GM18519 (cell line): ENCODE results near the gene SNRPN.
"Not testable (repeated sequence)": the region's sequence is repeated elsewhere in the genome, so short reads cannot be mapped to it uniquely, and the experiment has no call there.

Experiments used
- ATAC-seq: cut with Tn5 transposase; IDR thresholded peaks from one replicate; pipeline ENCODE4 v1.9.1; 2021; ENCODE audit warnings: mild to moderate bottlenecking, moderate library complexity; ENCODE audit not compliant: unreplicated experiment, low FRiP score

Gene SNRPN

DNA sequence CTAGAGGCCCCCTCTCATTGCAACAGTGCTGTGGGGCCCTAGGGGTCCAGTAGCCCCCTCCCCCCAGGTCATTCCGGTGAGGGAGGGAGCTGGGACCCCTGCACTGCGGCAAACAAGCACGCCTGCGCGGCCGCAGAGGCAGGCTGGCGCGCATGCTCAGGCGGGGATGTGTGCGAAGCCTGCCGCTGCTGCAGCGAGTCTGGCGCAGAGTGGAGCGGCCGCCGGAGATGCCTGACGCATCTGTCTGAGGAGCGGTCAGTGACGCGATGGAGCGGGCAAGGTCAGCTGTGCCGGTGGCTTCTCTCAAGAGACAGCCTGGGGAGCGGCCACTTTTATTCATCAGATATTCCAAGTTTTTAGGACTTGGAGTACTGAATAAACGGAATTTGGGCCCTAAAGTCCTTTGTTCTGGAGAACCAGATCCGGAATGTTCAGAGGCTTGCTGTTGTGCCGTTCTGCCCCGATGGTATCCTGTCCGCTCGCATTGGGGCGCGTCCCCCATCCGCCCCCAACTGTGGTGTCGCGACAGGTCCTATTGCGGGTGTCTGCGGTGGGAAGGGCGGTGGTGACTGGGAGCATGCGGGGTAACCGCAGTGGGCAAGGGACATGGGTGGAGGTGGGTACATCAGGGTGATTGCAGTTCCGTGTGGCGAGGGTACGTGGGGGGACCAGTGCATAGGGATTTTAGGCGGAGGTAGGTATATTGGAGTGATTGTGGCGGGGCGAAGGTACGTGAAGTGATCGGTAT lies at the start of gene SNRPN, which contains the start of gene SNURF:
Gene SNRPN (plus strand): TSS at position 205 of the 748 bp plus-strand sequence. CDS start 19,467 bp downstream, outside the sequence.
Gene SNURF (plus strand): TSS at position 205 of the 748 bp plus-strand sequence. CDS start 62 bp downstream, at position 267.
- no peak for ATAC-seq

DNA sequence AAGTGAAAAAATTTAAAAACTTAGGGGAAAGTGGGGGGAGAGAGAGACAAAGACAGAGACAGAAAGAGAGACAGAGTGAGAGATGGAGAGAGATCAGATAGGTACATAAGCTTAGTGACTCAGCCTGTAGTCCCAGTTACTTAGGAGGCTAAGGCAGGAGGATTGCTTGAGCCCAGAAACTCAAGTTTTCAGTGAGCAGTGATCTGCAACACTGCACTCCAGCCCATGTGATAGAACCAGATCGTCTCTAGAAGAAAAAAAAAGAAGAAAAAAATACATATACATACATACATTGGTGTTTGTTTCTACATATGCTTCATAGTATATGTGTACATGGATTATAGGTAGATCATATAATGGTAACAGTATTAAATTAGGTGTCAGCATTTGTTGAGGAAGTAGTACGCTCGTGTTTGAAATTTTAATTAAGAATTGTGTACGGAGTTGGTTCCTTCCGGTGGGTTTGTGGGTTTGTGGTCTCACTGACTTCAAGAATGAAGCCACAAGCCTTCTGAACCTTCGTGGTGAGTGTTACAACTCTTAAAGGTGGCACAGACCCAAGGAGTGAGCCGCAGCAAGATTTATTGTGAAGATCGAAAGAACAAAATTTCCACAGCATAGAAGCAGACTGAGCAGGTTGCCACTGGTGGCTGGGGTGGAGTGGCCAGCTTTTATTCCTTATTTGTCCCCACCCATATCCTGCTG lies 38.3 kb upstream of the SNRPN start:
- no peak for ATAC-seq

DNA sequence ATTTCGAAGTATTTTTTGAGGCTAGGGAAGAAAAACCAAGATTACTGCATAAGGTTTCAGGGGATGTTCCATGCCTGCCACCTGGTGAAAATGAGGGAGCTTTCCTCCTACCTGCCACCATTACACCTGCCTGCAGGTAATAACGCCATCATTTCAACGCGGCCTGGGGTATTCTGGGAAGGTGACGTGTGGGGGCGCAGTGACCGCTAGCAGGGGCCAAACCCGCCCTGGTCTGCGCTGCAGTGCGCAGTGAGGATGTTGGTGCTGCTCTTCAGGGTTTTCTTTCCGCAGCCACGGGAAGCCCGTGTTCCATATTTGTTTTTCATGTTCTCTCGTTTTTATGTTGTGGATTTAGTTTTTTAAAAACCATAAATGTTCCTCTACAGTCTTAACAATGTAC lies 37.4 kb upstream of the SNRPN start:
- no peak for ATAC-seq

DNA sequence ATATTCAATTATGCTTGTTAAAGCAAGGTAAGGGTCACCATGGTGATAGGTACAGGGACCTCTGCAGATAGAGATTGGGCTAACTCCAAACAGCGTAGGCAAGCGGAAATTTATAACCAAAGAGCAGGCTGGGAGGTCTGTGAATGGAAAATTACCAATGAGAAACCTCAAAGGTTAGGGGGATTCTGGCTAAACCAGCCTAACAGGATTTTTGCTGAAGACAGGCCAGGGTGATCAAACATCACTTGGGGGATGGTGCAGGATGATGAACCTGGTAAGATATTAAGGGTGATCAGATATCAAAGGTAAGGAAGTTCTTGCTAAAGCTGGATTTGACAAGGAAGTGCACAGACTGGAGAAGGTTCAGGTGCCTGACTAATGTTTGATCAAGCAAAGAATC lies 35.3 kb upstream of the SNRPN start:
- no peak for ATAC-seq

DNA sequence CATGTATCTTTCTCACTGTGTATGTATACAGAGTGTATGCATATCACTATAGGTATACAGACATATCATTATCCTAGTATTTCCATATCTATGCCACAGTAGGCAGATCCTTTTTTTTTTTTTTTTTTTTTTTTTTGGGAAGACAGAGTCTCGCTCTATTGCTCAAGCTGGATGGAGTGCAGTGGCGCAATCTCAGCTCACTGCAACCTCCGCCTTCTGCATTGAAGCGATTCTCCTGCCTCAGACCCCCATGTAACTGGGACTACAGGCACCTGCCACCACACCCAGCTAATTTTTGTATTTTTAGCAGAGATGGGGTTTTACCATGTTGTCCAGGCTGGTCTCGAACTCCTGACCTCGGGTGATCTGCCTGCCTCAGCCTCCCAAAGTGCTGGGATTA lies 32.0 kb upstream of the SNRPN start:
- not testable (repeated sequence) for ATAC-seq

GRCh38 chr15:24924153-24924552 lies 30.6 kb upstream of the SNRPN start:
- no peak for ATAC-seq

DNA sequence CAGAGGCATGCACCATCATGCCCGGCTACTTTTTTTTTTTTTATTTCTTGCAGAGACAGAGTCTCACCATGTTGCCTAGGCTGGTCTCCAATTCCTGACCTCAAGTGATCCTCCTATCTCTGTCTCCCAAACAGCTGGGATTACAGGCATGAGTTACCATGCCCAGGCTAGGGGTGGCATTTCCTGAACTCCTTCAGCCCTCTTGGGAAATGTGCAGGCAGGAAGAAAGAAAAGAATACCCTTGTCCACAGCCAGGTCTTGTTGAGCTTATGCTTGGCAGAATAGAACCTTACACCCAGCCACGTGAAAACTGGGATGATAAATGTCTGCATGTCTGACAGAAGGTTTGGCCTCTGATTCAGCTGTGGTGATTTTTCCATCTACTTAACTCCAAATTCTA lies 30.2 kb upstream of the SNRPN start:
- no peak for ATAC-seq

DNA sequence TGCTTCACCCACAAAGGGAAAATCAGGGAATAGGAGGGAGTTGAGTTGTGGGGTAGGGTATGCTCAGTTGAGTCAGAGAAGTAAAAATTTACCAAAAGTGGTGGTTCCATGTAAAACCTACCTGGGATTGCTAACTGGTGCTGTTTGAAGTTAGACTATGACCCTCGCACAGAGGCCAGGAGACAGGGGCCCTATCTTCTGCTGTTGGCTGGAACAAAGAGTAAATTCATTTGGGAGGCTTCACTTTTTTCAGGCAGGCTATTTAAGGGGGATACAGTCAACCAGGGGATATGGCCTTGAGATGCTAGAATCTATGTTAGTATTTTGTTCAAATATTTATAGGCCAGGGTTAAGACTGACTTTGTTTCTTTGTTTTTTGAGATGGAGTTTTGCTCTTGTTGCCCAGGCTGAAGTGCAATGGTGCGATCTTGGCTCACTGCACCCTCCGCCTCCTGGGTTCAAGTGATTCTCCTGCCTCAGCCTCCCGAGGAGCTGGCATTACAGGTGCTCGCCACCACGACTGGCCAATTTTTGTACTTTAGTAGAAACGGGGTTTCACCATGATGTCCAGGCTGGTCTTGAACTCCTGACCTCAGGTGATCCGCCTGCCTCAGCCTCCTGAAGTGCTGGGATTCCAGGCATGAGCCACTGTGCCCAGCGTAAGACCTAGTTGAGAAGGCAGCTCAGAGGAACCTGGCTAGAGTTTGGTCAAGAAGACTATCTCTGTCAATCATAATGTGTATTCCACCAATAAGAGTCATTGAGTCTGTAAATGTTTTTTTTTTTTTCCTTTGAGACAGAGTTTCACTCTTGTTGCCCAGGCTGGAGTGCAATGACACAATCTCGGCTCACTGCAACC lies 22.7 kb upstream of the SNRPN start:
- not testable (repeated sequence) for ATAC-seq

DNA sequence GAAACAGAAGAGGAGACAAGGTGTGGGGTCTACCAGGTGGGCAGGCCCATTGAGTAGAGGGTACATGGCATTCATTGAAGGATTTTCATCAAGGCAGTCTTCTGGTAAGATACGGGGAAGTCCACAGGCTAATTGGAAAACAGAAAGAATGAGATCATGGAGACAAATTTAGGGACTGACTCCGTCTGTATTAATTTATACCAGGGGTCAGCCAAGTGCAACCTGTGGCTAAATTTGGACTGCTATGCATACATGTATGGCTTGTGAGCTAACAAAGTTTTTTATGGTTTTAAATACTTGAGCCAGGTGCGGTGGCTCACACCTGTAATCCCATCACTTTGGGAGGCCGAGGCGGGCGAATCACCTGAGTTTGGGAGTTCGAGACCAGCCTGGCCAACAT lies 21.1 kb upstream of the SNRPN start:
- ATAC-seq, result no peak

DNA sequence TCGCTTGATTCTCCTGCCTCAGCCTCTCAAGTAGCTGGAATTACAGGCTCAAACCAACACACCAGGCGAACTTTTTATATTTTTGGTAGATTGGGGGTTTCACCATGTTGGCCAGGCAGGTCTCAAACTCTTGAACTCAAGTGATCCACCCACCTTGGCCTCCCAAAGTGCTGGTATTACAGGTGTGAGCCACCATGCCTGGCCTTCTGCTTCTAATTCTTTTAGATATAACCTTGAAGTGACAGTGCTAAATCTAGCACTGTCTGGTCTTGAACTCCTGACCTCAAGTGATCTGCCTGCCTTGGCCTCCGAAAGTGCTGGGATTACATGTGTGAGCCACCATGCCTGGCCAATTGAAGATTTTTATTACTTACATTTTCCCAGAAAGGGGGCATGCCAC lies 16.6 kb upstream of the SNRPN start:
- not testable (repeated sequence) for ATAC-seq

DNA sequence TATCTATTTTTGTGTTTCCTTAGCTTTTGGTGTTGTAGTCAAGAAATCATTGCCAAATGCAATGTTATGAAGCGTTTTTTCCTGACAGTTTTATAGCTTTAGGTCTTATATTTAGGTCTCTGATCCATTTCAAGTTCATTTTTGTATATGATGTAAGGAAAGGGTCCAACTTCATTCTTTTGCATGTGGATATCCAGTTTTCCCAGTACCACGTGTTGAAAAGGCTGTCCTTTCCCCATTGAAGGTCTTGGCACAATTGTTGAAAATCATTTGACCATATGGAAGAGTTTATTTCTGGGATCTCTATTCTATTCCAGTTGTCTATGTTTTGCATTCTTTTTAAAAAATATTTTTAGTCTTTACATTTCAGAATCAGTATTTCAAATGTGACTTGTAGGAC lies 14.6 kb upstream of the SNRPN start:
- no peak for ATAC-seq

- no peak for ATAC-seq
Measured at GRCh38 chr15:24943361-24943760, 11.4 kb upstream of the SNRPN start.

DNA sequence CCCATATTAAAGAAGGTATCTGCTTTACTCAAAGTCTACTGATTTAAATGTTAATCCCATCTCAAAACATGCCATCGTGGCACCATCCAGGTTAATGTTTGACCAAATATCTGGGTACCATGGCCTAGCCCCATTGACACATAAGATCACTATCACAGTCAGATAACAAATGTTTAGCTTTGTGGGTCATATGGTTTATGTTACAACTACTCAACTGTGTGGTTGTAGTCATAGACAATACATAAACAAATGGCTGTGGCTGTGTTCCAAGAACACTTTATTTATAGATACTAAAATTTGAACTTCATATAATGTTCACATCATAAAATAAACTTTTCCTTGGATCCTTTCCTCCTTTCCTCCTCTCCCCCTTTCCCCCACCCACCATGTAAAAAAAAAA lies 9.8 kb upstream of the SNRPN start:
- no peak for ATAC-seq

- no peak for ATAC-seq
Measured at GRCh38 chr15:24945711-24946110, 9.1 kb upstream of the SNRPN start.

GRCh38 chr15:24948495-24948894 lies 6.3 kb upstream of the SNRPN start:
- no peak for ATAC-seq

DNA sequence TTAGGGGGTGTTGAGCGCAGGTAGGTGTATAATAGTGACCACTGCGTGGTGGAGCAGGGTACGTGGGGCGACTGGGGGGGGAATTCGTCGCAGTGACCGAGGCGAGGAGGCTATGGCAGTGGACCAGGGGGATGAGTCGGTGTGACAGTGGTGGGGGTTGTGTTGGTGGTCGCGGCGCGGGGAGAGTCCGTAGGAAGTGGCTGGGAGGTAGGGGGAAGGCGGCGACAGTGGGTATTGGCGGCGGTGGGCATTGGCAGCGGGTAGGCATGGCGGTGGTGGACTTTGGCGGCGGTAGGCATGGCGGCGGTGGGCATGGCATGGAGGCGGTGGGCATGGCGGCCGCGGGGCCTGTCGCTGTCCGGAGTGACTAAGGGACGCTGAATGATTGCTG lies 739 bp downstream of the SNRPN start:
- ATAC-seq, result no peak

DNA sequence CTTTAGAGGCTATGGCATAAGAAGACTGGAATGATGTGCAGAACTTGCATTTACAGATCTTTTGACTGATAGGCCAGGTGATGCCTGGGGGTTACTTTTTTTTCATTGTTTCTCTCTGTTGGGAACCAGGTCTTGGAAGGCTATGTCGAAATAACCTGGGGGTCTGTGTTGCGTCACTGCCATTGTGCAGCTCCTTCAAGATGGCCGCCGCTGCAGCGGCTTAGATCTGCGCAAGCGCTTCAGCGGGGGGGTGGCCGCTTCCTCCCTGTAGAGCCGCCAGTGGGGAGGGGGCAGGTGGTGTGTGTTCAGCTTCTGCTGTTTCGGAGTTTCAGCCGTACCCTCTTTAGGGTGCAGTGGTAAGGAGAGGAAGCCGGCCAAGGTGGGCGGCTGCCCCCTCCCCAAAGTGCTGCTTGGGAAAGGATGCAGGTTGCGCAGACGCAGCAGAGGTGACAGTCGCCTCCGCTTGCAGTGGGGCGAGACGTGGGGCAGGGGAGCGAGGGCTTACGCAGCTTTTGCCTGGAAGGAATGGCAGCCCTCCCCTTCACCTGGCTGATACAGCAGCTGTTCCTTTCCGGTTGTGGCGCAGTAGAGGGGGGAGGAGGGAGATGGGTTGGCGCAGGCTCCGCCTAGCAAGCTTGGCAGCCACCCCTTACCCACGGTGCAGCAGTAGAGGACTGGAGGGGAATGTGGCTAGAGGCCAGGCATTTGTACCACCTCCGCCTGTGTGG lies 1.5 kb downstream of the SNRPN start:
- peak; percentile 50 for ATAC-seq

DNA sequence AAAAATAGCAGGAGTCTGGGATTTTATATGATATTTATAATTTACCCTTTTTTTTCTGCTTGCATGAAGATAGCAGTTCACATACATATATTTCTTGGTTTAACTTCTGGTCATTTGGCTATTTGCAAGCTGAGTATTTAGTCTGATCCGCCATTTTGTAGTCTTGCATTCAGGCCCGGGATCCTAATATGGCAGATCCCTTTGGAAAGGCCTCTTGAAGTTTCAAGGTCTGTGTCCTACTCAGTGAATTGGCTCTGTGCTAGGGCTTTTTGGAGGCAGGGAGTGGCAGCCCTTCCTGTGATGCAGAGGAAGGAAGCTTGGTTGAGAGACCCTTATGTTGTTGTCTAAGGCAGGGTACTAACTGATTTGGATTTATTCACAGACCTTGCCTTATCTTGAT lies 2.9 kb downstream of the SNRPN start:
- ATAC-seq, result no peak

- ATAC-seq, result no peak
Measured at GRCh38 chr15:24961967-24962366, 7.2 kb downstream of the SNRPN start.

GRCh38 chr15:24962880-24963279 lies 8.1 kb downstream of the SNRPN start:
- ATAC-seq, result no peak
